ENCODE results near the gene LAMC3. TPM values are rescaled to one million over a fixed set of nuclear protein-coding genes. Genes with fewer than 3 reads are reported as not detected.

Gene LAMC3
- 2.2 TPM for total RNA-seq

DNA sequence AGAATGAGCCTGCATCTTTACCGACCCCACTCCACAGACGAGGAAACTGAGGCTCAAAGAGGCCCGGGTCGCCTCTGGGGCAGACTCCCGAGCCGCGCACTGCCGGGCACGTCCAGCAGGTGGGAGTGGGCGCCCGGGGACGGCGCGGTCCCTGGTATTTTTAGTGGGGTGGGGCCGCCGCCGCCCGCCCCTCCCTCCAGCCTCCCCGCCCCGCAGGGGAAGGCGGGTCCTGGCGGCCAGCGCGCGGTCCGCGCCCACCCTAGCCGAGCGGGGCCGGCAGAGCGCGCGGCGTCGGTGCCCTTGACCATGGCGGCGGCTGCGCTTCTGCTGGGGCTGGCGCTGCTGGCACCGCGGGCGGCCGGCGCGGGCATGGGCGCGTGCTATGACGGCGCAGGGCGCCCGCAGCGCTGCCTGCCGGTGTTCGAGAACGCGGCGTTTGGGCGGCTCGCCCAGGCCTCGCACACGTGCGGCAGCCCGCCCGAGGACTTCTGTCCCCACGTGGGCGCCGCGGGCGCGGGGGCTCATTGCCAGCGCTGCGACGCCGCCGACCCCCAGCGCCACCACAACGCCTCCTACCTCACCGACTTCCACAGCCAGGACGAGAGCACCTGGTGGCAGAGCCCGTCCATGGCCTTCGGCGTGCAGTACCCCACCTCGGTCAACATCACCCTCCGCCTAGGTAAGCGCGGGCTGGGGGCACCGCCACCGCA is at the start of gene LAMC3:
TSS of gene LAMC3 (plus strand) at position 266 of the 710 bp plus-strand sequence. CDS start at position 307, 41 bp downstream.

DNA sequence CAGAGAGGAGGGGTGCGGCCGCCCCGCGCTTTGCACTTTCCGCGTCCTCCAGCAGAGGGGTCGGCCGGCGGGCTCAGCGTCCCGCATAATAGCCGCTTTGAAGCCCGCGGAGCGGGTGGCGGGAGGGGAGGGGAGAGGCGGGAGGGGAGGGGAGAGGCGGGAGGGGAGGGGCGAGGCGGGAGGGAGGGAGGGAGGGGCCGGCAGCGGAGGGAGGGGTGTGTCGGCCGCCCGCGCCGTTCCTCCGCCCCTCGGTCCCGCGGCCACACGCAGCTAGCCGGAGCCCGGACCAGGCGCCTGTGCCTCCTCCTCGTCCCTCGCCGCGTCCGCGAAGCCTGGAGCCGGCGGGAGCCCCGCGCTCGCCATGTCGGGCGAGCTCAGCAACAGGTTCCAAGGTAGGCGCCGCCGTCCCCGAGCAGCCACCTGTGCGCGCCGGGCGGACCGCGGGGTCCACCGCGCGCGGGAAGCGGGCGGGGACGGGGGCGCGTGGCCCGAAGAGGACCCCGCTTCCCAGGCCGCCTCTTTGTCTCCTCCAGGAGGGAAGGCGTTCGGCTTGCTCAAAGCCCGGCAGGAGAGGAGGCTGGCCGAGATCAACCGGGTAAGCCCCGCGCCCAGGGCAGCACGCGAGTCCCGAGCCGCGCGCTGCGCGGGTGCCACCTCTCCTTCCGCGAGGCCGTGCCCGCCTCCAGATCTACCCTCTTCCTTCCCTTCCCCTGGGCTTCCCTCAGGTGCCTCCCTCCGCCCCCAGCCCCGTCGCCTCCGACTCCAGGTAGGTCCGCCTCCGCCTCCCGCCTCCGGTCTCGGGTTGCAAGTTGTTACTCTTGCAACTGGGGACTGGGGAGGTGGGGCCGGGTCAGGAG is 87.5 kb downstream of the LAMC3 start, which contains the start of gene AIF1L:
TSS of gene AIF1L (plus strand) at position 263 of the 857 bp plus-strand sequence. CDS start at position 362, 99 bp downstream.

DNA sequence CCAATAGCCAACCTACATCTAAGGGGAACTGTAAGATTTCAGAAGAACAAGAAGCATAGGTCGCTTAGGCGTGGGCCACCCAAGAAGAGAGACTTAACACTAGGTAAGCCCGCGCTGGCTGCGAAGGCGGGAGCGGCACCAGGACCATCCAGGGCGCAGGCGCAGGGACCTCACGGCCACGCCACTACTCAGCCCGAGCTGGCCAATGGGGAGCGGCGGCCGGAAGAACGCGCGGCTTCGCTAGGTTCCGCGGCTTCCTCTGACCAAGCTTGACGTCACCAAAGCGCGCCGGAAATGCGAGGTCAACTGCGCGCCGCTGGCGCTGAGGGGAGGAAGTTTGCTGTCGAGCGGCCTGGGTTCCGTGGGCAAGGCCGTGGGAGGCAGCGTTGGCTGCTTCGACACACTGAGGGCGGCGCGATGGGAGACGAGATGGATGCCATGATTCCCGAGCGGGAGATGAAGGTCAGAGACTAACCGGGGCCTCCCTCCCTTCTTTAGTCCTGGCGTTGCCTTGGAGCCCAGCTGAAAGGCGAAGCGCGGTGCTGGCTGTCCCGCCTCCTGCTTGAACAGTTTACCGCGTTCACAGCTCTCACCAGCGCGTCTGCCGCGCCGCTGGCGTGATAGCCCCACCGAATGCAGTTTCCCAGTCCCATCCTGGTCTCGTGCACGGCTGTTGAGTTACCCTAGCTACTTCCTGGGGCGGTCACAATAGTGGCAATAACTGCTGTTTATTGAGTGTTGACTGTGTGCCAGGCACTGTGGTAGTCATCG is 116.5 kb downstream of the LAMC3 start, which contains the start of gene NUP214:
TSS of gene NUP214 (plus strand) at position 299 of the 771 bp plus-strand sequence. CDS start at position 418, 119 bp downstream.

Small RNA genes within 50 kb of the gene (small RNA-seq; reads per million reads assigned to genes)
- gene RF00322 (ENCODE audit: low replicate concordance): not detected
- not detected for gene RNU6-881P (ENCODE audit: low replicate concordance)

Other genes with a start within 250 kb of the LAMC3 start
- 46.3 TPM for gene ABL1, start 173.9 kb upstream of the LAMC3 start, total RNA-seq
- gene QRFP, start 112.4 kb upstream of the LAMC3 start, total RNA-seq: not detected
- 1.3 TPM for gene FIBCD1, start 69.9 kb upstream of the LAMC3 start, total RNA-seq
- gene AIF1L, start 87.4 kb downstream of the LAMC3 start, total RNA-seq: 21.0 TPM
- 46.0 TPM for gene NUP214, start 116.4 kb downstream of the LAMC3 start, total RNA-seq

Data from parietal lobe (tissue), 2 donors.